HG03025 (cell line): ENCODE data around the gene FMNL3.

Experiments
- ATAC-seq: cut with Tn5 transposase; IDR thresholded peaks from one replicate; pipeline ENCODE4 v1.9.1; 2021; ENCODE audit warnings: mild to moderate bottlenecking, moderate library complexity; ENCODE audit not compliant: unreplicated experiment, low FRiP score

Gene FMNL3

GRCh38 chr12:49678711-49679110 is 28.5 kb downstream of the FMNL3 start:
- ATAC-seq: no peak

- ATAC-seq: no peak
Measured at GRCh38 chr12:49675137-49675536, 32.1 kb downstream of the FMNL3 start.

GRCh38 chr12:49674318-49674981 is 32.8 kb downstream of the FMNL3 start:
- ATAC-seq: no peak

- ATAC-seq: no peak
Measured at GRCh38 chr12:49673446-49674317, 33.5 kb downstream of the FMNL3 start.

GRCh38 chr12:49672301-49673217 is 34.6 kb downstream of the FMNL3 start:
- no peak for ATAC-seq

- no peak for ATAC-seq
Measured at GRCh38 chr12:49671031-49671765, 36.0 kb downstream of the FMNL3 start.

GRCh38 chr12:49669796-49670195 is 37.4 kb downstream of the FMNL3 start:
- ATAC-seq: no peak

GRCh38 chr12:49667325-49668090 is 39.7 kb downstream of the FMNL3 start:
- no peak for ATAC-seq

GRCh38 chr12:49666176-49666575 is 41.0 kb downstream of the FMNL3 start:
- no peak for ATAC-seq

GRCh38 chr12:49665384-49665783 is 41.8 kb downstream of the FMNL3 start:
- ATAC-seq: no peak

GRCh38 chr12:49664591-49665239 is 42.5 kb downstream of the FMNL3 start:
- peak; percentile 65 for ATAC-seq

- no peak for ATAC-seq
Measured at GRCh38 chr12:49664167-49664566, 43.0 kb downstream of the FMNL3 start.

- ATAC-seq: no peak
Measured at GRCh38 chr12:49662998-49663843, 44.0 kb downstream of the FMNL3 start.

- no peak for ATAC-seq
Measured at GRCh38 chr12:49661746-49662145, 45.5 kb downstream of the FMNL3 start.

GRCh38 chr12:49661191-49661590 is 46.0 kb downstream of the FMNL3 start:
- no peak for ATAC-seq

- no peak for ATAC-seq
Measured at GRCh38 chr12:49659753-49660152, 47.5 kb downstream of the FMNL3 start.

- no peak for ATAC-seq
Measured at GRCh38 chr12:49658276-49658675, 48.9 kb downstream of the FMNL3 start.

- no peak for ATAC-seq
Measured at GRCh38 chr12:49655595-49656236, 51.5 kb downstream of the FMNL3 start.
